Ishikawa (cell line): Measurements from ENCODE around the gene GARNL3.

Experiments
- CREB1 ChIP-seq: IDR thresholded peaks from 2 replicates; pipeline ENCODE4 v1.6.1; 2012; ENCODE audit warnings: low read depth
- EGR1 ChIP-seq: IDR thresholded peaks from 2 replicates; pipeline ENCODE4 v1.6.1; 2012
- EP300 ChIP-seq: IDR thresholded peaks from 2 replicates; pipeline ENCODE4 v1.6.1; 2012; ENCODE audit warnings: borderline replicate concordance
- MAX ChIP-seq: IDR thresholded peaks from 2 replicates; pipeline ENCODE4 v1.6.1; 2012
- NFIC ChIP-seq: IDR thresholded peaks from 2 replicates; pipeline ENCODE4 v1.6.1; 2012
- RAD21 ChIP-seq: IDR thresholded peaks from 2 replicates; pipeline ENCODE4 v1.6.1; 2012; ENCODE audit warnings: low read depth
- REST ChIP-seq: IDR thresholded peaks from 2 replicates; pipeline ENCODE4 v1.6.1; 2012; ENCODE audit warnings: low read depth, mild to moderate bottlenecking
- TAF1 ChIP-seq: IDR thresholded peaks from 2 replicates; pipeline ENCODE4 v1.6.1; 2012; ENCODE audit warnings: low read depth, mild to moderate bottlenecking
- TCF12 ChIP-seq: IDR thresholded peaks from 2 replicates; pipeline ENCODE4 v1.6.1; 2012; ENCODE audit warnings: low read depth
- YY1 ChIP-seq: IDR thresholded peaks from 2 replicates; pipeline ENCODE4 v1.6.1; 2012; ENCODE audit warnings: low read depth

GRCh38 chr9:127280880-127281660 lies 16.5 kb downstream of the GARNL3 start:
- TF ChIP-seq NFIC: no peak
- no peak for TF ChIP-seq RAD21
- no peak for TF ChIP-seq REST
- TF ChIP-seq EP300: no peak
- no peak for TF ChIP-seq MAX
- no peak for TF ChIP-seq TAF1
- TF ChIP-seq YY1: no peak
- TF ChIP-seq EGR1: no peak
- TF ChIP-seq TCF12: no peak
- TF ChIP-seq CREB1: no peak
